Globus pallidus (tissue), 1 donor: ENCODE results near the gene CBX4.

Experiments used
- DNase-seq: peaks from one replicate; pipeline ENCODE4 v3.0.0-alpha.2; 2015; ENCODE audit warnings: low spot score

CBX4 gene

DNA sequence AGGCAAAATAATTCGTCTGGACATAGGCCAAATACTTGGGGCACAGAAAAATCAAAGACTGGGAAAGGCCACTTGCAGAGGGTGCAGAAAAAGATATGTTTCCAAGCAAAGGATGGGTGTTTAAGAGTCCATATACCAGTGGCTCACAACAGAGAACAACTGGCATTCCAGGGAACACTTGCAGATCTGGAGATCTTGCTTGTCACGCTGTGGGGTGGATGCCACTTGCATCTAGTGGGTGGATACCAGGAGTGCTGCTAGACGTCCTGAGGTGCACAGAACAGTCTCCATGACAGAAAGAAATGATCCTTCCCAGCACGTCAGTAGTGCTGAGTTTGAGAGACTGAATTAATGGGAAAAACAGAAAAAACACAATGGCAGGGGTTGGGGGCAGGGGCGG lies 50.8 kb downstream of the CBX4 start:
- DNase-seq: no peak

DNA sequence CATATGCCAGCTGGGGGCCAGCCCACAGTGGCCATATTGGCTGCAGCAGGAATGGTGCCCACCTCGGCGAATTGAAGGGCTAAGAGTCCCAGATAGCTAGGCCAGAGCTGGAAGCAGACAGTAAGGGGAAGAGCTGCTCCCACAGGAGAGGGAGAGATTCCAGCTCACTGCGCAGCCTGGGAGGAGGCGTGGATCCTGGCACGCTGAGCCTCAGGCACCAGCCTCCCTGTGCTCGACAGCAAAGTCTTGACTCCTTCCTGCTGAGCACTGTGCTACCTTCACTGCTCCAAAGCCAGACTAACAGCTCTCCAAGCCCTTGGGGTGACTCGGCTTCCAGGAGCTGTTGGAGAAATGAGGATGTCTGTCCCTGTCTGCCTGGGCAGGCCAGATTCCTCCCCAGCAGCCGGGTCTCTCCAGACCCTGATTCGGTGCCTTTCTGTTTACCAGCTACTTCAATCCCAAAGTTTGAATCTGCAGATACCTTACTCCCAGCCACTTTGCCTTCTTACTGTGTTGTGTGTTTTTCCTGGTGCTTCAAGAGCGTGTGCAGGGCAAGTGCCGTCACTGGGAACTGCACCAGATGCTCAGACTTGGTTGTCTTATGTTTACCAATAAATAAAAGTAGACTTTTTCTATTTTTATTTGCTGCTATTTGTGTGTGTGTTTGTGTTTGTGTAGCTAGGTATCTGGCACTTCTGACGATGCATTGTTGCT lies 52.2 kb downstream of the CBX4 start:
- no peak for DNase-seq

DNA sequence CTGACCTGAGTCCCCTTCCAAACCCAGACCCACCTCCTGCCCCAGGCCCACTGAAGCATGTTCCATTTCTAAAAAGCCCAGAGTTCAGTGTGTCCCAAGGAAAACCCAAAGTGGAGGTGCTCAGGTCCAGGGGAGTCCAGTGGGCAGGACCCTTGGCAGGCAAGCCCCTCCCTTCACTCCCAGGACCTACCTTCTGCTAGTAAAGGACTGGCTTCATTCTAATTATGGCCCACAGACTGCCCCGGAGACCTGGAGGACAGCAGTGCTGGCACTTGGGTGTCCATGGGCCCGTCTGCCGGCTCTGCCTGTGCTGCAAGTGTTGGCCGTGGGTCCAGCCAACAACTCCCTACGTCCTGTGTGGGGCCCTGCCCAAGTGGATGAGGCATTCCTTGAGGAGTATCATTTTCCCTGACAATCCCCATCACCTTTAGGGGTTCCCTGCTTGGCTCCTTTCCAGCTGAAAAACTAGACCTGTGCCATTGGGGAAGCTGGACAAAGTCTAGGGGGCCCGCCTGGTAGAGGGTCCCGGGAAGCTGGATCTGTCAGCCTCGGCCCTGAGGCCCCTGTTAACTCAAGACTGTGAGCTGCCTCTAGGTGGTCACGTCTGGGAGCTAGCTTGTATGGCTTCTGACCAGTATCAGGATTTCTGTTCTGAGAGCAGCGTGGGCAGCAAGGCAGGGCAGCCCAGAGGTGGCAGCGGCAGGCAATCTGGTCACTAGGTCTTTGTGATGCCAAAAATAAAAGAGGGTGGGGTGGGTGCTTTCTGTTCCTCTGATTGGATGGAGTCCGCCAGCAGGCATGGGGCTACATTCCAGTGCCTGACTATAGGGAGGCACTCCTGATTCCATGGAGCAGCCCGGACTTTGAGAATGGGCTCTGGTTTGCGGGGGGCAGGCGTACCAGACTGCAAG lies 53.1 kb downstream of the CBX4 start:
- no peak for DNase-seq

DNA sequence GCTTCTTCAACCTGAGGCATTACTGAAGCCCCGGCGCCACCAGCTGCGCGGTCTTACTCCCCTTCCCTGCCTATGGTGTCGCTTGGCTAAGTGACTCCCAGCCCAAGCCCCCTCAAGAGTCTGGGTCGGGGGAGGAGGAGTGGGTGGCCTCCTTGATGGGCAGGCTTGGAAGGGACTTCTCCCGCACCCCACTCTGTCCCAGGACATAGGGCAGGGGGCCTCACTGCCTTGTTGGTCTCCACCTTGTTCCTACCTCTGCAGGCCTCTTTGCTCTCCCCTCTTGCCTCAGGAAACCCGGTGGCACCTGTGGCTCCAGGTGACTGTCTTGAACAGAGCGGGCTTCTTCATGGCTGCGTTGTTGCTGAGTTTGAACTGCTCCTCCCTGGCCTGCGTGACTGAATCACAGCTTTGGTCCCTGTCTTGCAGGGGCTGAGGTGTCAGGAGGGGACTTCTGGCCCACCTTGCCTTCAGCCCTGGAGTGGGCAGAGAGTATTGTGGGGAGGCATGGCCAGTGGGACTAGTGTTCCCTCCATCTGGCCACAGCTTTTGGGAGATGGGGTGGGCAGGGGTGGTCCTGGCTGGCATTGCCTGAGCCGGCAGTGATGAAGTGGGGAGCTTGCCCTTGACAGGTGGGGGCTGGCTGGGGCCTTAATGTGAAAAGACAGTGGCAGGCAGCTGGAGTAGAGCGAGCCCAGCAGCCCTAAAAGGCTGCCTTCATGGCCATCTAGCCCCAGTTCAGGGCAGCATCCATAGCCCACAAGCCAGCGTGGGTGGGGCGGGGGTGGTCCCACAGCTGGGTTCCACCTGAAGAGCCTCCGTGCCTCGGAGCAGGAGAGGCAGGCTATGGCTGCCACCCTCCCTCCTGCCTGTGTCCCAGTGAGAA lies 54.0 kb downstream of the CBX4 start:
- no peak for DNase-seq

DNA sequence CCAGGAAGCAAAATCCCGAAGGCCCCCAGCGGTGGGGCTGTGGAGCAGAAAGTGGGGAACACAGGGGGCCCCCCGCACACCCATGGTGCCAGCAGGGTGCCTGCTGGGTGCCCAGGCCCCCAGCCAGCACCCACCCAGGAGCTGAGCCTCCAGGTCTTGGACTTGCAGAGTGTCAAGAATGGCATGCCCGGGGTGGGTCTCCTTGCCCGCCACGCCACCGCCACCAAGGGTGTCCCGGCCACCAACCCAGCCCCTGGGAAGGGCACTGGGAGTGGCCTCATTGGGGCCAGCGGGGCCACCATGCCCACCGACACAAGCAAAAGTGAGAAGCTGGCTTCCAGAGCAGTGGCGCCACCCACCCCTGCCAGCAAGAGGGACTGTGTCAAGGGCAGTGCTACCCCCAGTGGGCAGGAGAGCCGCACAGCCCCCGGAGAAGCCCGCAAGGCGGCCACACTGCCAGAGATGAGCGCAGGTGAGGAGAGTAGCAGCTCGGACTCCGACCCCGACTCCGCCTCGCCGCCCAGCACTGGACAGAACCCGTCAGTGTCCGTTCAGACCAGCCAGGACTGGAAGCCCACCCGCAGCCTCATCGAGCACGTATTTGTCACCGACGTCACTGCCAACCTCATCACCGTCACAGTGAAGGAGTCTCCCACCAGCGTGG lies 54.8 kb downstream of the CBX4 start:
- no peak for DNase-seq

DNA sequence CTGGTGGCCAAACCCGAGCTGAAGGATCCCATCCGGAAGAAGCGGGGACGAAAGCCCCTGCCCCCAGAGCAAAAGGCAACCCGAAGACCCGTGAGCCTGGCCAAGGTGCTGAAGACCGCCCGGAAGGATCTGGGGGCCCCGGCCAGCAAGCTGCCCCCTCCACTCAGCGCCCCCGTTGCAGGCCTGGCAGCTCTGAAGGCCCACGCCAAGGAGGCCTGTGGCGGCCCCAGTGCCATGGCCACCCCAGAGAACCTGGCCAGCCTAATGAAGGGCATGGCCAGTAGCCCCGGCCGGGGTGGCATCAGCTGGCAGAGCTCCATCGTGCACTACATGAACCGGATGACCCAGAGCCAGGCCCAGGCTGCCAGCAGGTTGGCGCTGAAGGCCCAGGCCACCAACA lies 55.3 kb downstream of the CBX4 start:
- DNase-seq: no peak
